SK-N-MC (cell line): Measurements from ENCODE around the gene KRT24.

Experiments used
- DNase-seq: peaks from one replicate; pipeline ENCODE4 v3.0.0-alpha.2; 2011; ENCODE audit warnings: low read depth, low spot score
- H3K27ac ChIP-seq: fragments of 200-600 bp; sonication (generic); 2 replicates; pipeline ENCODE4 v1.5.1; 2016; ENCODE audit warnings: mixed run types
- H3K36me3 ChIP-seq: fragments of 200-600 bp; sonication (generic); 2 replicates; pipeline ENCODE4 v1.6.1; 2017; ENCODE audit warnings: antibody characterized with exemption, low read length, mixed read lengths; ENCODE audit not compliant: insufficient read depth
- H3K4me3 ChIP-seq: fragments of 200-600 bp; sonication (generic); 2 replicates; pipeline ENCODE4 v1.5.1; 2016
- H3K9ac ChIP-seq: fragments of 200-600 bp; sonication (generic); 2 replicates; pipeline ENCODE4 v1.8.0; 2017; ENCODE audit warnings: mixed run types, mixed read lengths; ENCODE audit not compliant: insufficient read length
- H3K9me3 ChIP-seq: fragments of 200-600 bp; sonication (generic); 2 replicates; pipeline ENCODE4 v1.6.1; 2017; ENCODE audit warnings: low read depth, mild to moderate bottlenecking, antibody characterized with exemption, low read length, moderate library complexity, mixed read lengths
- EZH2 ChIP-seq: fragments of 200-600 bp; sonication (generic); IDR thresholded peaks from one replicate; pipeline ENCODE4 v1.6.1; 2017; ENCODE audit warnings: antibody characterized with exemption
- FOXP2 ChIP-seq: optimal IDR thresholded peaks from 2 replicates; pipeline ENCODE3; 2011; ENCODE audit warnings: mild to moderate bottlenecking, moderate library complexity; ENCODE audit not compliant: insufficient read depth; ENCODE audit errors: extremely low read length, control extremely low read depth
- POLR2AphosphoS5 ChIP-seq: IDR thresholded peaks from 2 replicates; pipeline ENCODE4 v1.6.1; 2012; ENCODE audit warnings: mild to moderate bottlenecking, low read depth, low read length, borderline replicate concordance

Gene KRT24

DNA sequence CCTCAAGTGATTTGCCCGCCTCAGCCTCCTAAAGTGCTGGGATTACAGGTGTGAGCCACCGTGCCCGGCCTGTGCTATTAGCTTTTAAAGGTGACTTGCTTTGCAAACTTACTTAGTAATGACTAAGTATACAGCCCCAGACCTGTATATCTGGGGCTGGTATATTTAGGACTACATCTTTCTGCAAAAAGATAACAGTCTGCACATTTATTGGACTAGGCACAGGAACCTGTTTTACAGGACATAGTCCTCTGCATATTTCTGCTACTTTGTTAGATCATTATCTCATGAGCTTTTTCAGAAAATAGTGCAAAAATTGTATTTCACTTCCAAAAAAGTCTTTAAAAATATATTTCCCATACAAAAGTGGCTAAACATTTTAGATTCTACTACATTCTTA lies 1.3 kb downstream of the KRT24 start:
- Histone ChIP-seq H3K27ac (no peak overlapping the region), H3K9me3 (no peaks in the 10 kb centered on the region), H3K9ac (no peak overlapping the region), H3K36me3 (no peaks in the 10 kb centered on the region), H3K4me3 (no peak overlapping the region)
- TF ChIP-seq EZH2 (no peak), POLR2AphosphoS5 (no peak), FOXP2 (no peak)
- no peak for DNase-seq

GRCh38 chr17:40699853-40700252 lies 3.7 kb downstream of the KRT24 start:
- no peak for DNase-seq
- no peaks in the 10 kb centered on the region for H3K36me3 ChIP-seq
- peak overlapping the region; percentile 66 for H3K27ac ChIP-seq
- no peak overlapping the region for H3K9ac ChIP-seq
- no peak overlapping the region; the same call in 1 of the 2 replicates for H3K4me3 ChIP-seq
- TF ChIP-seq FOXP2 (no peak), EZH2 (no peak), POLR2AphosphoS5 (no peak)
- H3K9me3 ChIP-seq = no peaks in the 10 kb centered on the region

GRCh38 chr17:40699371-40699770 lies 4.2 kb downstream of the KRT24 start:
- Histone ChIP-seq H3K36me3 (no peaks in the 10 kb centered on the region), H3K9me3 (no peaks in the 10 kb centered on the region), H3K9ac (peak overlapping the region; percentile 29), H3K4me3 (peak overlapping the region; percentile 30; the same call in 1 of the 2 replicates), H3K27ac (peak overlapping the region; percentile 66)
- TF ChIP-seq POLR2AphosphoS5 (no peak), FOXP2 (no peak), EZH2 (no peak)
- no peak for DNase-seq

DNA sequence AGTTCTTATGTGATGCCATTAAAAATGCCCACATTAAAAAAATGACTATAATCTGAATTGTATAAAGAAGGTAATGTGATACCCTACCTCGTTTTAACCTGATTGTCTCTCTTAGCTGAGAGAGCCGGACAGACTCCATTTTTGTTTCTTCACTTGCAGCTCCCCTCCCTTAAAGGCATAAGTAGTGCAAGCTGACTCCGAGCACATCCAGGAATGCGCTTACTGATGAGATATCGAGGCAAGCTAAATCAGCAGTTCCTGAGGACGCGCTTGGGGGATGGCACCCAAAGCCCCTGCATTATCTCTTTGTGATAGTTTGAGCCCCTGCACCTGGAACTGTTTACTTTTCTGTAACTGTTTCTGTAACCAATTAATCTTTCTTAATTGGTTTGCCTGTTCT lies 6.3 kb downstream of the KRT24 start:
- Histone ChIP-seq H3K27ac (peak overlapping the region; percentile 67), H3K4me3 (peak overlapping the region; percentile 40), H3K36me3 (no peaks in the 10 kb centered on the region), H3K9me3 (no peaks in the 10 kb centered on the region), H3K9ac (peak overlapping the region; percentile 4)
- DNase-seq = no peak
- TF ChIP-seq EZH2 (no peak), FOXP2 (no peak), POLR2AphosphoS5 (no peak; the same call in 1 of the 2 replicates)

DNA sequence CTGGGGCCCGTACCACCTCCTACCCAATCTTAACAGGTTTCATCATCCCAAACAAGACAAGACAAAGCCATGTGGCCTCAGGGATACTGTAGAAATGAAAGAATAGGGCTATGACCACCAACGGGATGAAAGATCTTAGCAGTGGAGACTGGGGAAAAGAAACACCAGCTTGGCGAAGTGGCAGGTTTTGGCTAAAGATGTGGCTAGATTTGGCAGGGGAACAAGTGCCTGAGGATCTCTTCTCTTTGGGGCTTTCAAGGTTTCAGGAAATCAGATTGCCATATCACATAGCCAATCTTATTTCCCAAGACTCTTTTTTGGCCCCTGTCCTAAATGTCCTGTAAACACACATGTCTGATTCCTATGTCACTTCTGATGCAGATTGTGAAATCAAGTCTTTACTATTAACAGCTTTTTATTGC lies 6.9 kb downstream of the KRT24 start:
- no peaks in the 10 kb centered on the region for H3K9me3 ChIP-seq
- TF ChIP-seq EZH2 (no peak), POLR2AphosphoS5 (no peak), FOXP2 (no peak)
- peak overlapping the region; percentile 40; the same call in 1 of the 2 replicates for H3K4me3 ChIP-seq
- H3K9ac ChIP-seq = peak overlapping the region; percentile 4
- H3K36me3 ChIP-seq = no peaks in the 10 kb centered on the region
- DNase-seq = no peak
- H3K27ac ChIP-seq = peak overlapping the region; percentile 48

DNA sequence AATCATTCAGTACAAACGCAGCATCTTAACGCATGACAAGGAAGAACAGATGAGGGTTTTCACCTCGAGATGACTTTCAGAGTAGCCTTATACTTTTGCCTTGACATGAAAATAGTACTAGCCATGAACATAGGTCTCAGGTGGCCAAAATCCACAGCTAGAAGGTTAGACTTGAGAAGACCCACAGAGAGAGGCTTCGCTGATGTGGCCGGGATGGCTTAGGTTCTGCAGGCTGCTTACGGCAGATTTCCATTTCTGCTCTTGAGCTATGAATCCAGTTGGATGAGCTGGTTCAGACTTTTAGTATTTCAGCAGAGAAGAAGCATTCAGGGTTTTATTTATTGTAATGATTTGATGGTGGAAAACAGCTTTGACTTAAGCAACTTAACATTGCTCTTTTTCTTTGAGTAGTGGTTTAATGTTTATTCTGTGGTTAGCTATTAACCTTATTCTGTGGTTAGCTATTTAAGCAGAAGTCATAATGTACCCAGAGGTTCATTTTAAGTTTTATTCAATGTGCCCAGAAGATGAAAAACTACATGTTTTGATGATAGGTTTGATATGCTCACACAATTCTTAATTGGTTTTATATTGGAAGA lies 7.6 kb downstream of the KRT24 start:
- DNase-seq = no peak
- TF ChIP-seq POLR2AphosphoS5 (no peak; the same call in 1 of the 2 replicates), EZH2 (no peak), FOXP2 (no peak)
- Histone ChIP-seq H3K4me3 (no peak overlapping the region), H3K27ac (peak overlapping the region; percentile 48), H3K9me3 (no peaks in the 10 kb centered on the region), H3K36me3 (no peaks in the 10 kb centered on the region), H3K9ac (no peak overlapping the region)

DNA sequence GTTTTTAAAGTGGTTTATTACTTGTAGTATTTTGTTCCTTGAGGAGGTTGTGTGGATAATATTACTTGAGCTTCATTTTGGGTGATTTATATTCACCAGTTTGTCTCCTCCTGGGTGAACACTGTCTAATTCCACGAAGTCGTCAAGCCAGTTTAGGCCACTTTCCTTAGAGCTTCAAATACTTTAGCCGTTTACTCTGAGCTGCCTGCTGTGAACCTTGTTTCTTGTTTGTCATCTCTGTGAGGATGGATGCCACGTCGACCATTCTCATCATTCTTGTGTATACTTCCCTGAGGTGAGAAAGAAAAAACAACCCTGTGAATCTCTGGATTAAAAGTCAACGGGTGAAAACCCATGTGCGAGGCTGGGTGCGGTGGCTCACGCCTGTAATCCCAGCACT lies 9.0 kb downstream of the KRT24 start:
- TF ChIP-seq EZH2 = no peak
- TF ChIP-seq FOXP2 = no peak
- TF ChIP-seq POLR2AphosphoS5 = no peak
- Histone ChIP-seq H3K4me3 (no peak overlapping the region), H3K36me3 (no peaks in the 10 kb centered on the region), H3K9me3 (no peaks in the 10 kb centered on the region), H3K27ac (no peak overlapping the region), H3K9ac (no peak overlapping the region)
- DNase-seq = no peak

DNA sequence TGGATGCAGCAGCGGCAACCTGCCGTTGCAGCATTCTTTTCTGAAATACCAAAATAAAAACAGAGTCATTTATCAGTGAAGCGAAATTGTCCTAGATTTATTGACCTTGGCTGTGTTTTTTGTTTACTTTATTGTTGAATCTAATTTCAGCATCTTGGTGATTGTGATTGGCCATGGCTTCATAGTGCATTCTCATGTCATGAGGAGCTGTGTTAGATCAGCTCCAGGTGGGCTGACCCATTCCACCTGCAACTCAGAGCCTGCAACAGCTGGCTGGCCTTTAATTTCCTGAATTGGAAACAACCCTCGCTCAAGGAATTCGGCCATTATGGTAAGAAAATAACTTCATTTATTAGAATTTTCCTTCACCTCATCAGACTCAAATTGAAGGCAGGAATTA lies 16.4 kb downstream of the KRT24 start:
- Histone ChIP-seq H3K4me3 (no peak overlapping the region), H3K9ac (no peak overlapping the region), H3K9me3 (no peaks in the 10 kb centered on the region), H3K36me3 (no peaks in the 10 kb centered on the region), H3K27ac (no peak overlapping the region)
- no peak for TF ChIP-seq FOXP2
- TF ChIP-seq POLR2AphosphoS5 = no peak
- TF ChIP-seq EZH2 = no peak
- no peak for DNase-seq

GRCh38 chr17:40686192-40686591 lies 17.4 kb downstream of the KRT24 start:
- Histone ChIP-seq H3K4me3 (no peak overlapping the region), H3K9me3 (no peaks in the 10 kb centered on the region), H3K27ac (no peak overlapping the region), H3K9ac (no peak overlapping the region), H3K36me3 (no peaks in the 10 kb centered on the region)
- no peak for DNase-seq
- no peak for TF ChIP-seq EZH2
- TF ChIP-seq FOXP2 = no peak
- no peak for TF ChIP-seq POLR2AphosphoS5
